ENCODE results near the gene GALNT13. TPM values are rescaled to one million over a fixed set of nuclear protein-coding genes. Genes with fewer than 3 reads are reported as not detected.

GALNT13 gene
- total and polyA plus RNA-seq, 4 donors, result not detected

DNA sequence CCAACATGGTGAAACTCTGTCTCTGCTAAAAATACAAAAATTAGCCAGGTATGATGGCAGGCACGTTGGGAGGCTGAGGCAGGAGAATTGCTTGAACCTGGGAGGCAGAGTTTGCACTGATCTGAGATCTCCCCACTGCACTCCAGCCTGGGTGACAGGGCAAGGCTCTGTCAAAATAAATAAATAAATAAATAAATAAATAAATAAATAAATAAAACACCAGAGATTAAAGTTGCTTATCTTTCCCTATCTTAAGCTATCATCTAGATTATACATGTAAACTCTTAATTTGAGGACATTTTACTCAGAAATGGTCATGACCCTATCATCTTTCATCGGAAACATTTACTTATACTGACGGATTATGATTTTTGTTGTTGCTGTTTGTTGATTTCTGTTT, 373.2 kb downstream of the GALNT13 start:
- no peak for DNase-seq (ENCODE audit: low spot score)
- Histone ChIP-seq H3K4me3 (ENCODE audit: low read depth in 1 of 3, low read length in 3 of 3) (no peak overlapping the region), H3K36me3 (ENCODE audit: control insufficient read depth in 4 of 4, insufficient read depth in 3 of 4, low read depth in 1 of 4, low read length in 3 of 4) (no peaks in the 10 kb centered on the region), H3K27ac (ENCODE audit: low read depth in 1 of 2, low read length in 2 of 2) (no peak overlapping the region), H3K4me1 (ENCODE audit: control insufficient read depth in 4 of 4, insufficient read depth in 4 of 4, low read length in 3 of 4) (no peaks in the 10 kb centered on the region), H3K27me3 (ENCODE audit: control insufficient read depth in 4 of 4, insufficient read depth in 4 of 4, low read length in 3 of 4) (peaks cover 0 to 4% (median 0%) of the 10 kb centered on the region in 4 donors), H3K9me3 (ENCODE audit: control insufficient read depth in 4 of 4, low read length in 3 of 4) (no peaks in the 10 kb centered on the region), H3K9ac (ENCODE audit: low read depth in 1 of 2, low read length in 2 of 2) (no peak overlapping the region)
- 80% methylated on average over 3 of the region's 3 CpGs for WGBS
- no peak for TF ChIP-seq SP1 (IDR thresholded peaks at IDR 0.05)
- no peak for TF ChIP-seq GABPA (IDR thresholded peaks at IDR 0.05 in 1 of 2, conservative IDR thresholded peaks at IDR 0.05 in 1 of 2)
- TF ChIP-seq, protein P1, sequence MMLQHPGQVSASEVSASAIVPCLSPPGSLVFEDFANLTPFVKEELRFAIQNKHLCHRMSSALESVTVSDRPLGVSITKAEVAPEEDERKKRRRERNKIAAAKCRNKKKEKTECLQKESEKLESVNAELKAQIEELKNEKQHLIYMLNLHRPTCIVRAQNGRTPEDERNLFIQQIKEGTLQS (IDR thresholded peaks at IDR 0.05), result no peak
- TF ChIP-seq, protein P2, sequence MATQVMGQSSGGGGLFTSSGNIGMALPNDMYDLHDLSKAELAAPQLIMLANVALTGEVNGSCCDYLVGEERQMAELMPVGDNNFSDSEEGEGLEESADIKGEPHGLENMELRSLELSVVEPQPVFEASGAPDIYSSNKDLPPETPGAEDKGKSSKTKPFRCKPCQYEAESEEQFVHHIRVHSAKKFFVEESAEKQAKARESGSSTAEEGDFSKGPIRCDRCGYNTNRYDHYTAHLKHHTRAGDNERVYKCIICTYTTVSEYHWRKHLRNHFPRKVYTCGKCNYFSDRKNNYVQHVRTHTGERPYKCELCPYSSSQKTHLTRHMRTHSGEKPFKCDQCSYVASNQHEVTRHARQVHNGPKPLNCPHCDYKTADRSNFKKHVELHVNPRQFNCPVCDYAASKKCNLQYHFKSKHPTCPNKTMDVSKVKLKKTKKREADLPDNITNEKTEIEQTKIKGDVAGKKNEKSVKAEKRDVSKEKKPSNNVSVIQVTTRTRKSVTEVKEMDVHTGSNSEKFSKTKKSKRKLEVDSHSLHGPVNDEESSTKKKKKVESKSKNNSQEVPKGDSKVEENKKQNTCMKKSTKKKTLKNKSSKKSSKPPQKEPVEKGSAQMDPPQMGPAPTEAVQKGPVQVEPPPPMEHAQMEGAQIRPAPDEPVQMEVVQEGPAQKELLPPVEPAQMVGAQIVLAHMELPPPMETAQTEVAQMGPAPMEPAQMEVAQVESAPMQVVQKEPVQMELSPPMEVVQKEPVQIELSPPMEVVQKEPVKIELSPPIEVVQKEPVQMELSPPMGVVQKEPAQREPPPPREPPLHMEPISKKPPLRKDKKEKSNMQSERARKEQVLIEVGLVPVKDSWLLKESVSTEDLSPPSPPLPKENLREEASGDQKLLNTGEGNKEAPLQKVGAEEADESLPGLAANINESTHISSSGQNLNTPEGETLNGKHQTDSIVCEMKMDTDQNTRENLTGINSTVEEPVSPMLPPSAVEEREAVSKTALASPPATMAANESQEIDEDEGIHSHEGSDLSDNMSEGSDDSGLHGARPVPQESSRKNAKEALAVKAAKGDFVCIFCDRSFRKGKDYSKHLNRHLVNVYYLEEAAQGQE (IDR thresholded peaks at IDR 0.05), result no peak
- no peak for TF ChIP-seq HNF4G (IDR thresholded peaks at IDR 0.05)

- no peaks in the 10 kb centered on the region for H3K36me3 ChIP-seq (ENCODE audit: control insufficient read depth in 4 of 4, insufficient read depth in 3 of 4, low read depth in 1 of 4, low read length in 3 of 4)
- no peaks in the 10 kb centered on the region for H3K4me1 ChIP-seq (ENCODE audit: control insufficient read depth in 4 of 4, insufficient read depth in 4 of 4, low read length in 3 of 4)
- H3K4me3 ChIP-seq (ENCODE audit: low read depth in 1 of 3, low read length in 3 of 3), result no peak overlapping the region
- H3K27me3 ChIP-seq (ENCODE audit: control insufficient read depth in 4 of 4, insufficient read depth in 4 of 4, low read length in 3 of 4), result no peaks in the 10 kb centered on the region
- WGBS, result 59% methylated on average over 3 of the region's 3 CpGs
- TF ChIP-seq, protein P2 (IDR thresholded peaks at IDR 0.05), result no peak
- TF ChIP-seq MAX (IDR thresholded peaks at IDR 0.05) (no peak), FOXA1 (IDR thresholded peaks at IDR 0.05) (no peak), RXRA (IDR thresholded peaks at IDR 0.05) (no peak), NR2F2 (IDR thresholded peaks at IDR 0.05) (no peak), HNF4G (IDR thresholded peaks at IDR 0.05) (no peak), HNF4A (conservative IDR thresholded peaks at IDR 0.05) (no peak), YY1 (IDR thresholded peaks at IDR 0.05) (no peak), GABPA (IDR thresholded peaks at IDR 0.05 in 1 of 2, conservative IDR thresholded peaks at IDR 0.05 in 1 of 2) (no peak), FOXA2 (IDR thresholded peaks at IDR 0.05) (no peak), RAD21 (IDR thresholded peaks at IDR 0.05) (no peak), EGR1 (IDR thresholded peaks at IDR 0.05; ENCODE audit: low read depth in 2 of 2) (no peak), TAF1 (conservative IDR thresholded peaks at IDR 0.05) (no peak)
- TF ChIP-seq, protein P3, sequence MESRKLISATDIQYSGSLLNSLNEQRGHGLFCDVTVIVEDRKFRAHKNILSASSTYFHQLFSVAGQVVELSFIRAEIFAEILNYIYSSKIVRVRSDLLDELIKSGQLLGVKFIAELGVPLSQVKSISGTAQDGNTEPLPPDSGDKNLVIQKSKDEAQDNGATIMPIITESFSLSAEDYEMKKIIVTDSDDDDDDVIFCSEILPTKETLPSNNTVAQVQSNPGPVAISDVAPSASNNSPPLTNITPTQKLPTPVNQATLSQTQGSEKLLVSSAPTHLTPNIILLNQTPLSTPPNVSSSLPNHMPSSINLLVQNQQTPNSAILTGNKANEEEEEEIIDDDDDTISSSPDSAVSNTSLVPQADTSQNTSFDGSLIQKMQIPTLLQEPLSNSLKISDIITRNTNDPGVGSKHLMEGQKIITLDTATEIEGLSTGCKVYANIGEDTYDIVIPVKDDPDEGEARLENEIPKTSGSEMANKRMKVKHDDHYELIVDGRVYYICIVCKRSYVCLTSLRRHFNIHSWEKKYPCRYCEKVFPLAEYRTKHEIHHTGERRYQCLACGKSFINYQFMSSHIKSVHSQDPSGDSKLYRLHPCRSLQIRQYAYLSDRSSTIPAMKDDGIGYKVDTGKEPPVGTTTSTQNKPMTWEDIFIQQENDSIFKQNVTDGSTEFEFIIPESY (IDR thresholded peaks at IDR 0.05), result no peak
- TF ChIP-seq, protein P4, sequence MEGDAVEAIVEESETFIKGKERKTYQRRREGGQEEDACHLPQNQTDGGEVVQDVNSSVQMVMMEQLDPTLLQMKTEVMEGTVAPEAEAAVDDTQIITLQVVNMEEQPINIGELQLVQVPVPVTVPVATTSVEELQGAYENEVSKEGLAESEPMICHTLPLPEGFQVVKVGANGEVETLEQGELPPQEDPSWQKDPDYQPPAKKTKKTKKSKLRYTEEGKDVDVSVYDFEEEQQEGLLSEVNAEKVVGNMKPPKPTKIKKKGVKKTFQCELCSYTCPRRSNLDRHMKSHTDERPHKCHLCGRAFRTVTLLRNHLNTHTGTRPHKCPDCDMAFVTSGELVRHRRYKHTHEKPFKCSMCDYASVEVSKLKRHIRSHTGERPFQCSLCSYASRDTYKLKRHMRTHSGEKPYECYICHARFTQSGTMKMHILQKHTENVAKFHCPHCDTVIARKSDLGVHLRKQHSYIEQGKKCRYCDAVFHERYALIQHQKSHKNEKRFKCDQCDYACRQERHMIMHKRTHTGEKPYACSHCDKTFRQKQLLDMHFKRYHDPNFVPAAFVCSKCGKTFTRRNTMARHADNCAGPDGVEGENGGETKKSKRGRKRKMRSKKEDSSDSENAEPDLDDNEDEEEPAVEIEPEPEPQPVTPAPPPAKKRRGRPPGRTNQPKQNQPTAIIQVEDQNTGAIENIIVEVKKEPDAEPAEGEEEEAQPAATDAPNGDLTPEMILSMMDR (IDR thresholded peaks at IDR 0.05; ENCODE audit: low read depth, low read length, missing input control), result no peak
- DNase-seq (ENCODE audit: low spot score), result no peak
- no peak overlapping the region for H3K27ac ChIP-seq (ENCODE audit: low read depth in 1 of 2, low read length in 2 of 2)
- no peaks in the 10 kb centered on the region for H3K9me3 ChIP-seq (ENCODE audit: control insufficient read depth in 4 of 4, low read length in 3 of 4)
- H3K9ac ChIP-seq (ENCODE audit: low read depth in 1 of 2, low read length in 2 of 2), result no peak overlapping the region
Measured at GRCh38 chr2:154247503-154247902, 375.8 kb downstream of the GALNT13 start.

Measured in liver (tissue), 9 donors.